Keratinocyte (primary cell): Measurements from ENCODE around the gene WWC2. TPM values are rescaled to one million over a fixed set of nuclear protein-coding genes. Genes with fewer than 3 reads are reported as not detected.

Source experiments
- DNase-seq: peaks from one replicate; pipeline ENCODE4 v3.0.0-alpha.2; 2011; ENCODE audit warnings: low read depth, missing footprints, low spot score
- FAIRE-seq: peaks from 2 replicates; lab custom pipeline; 2011; peaks lifted over from hg19 to GRCh38; lab: Jason Lieb, UNC
- H2AFZ ChIP-seq: 2 replicates; pipeline ENCODE4 v1.6.0; 2012; ENCODE audit warnings: low read length, control low read depth, inconsistent platforms; ENCODE audit not compliant: control insufficient read depth
- H3K27ac ChIP-seq: 2 replicates; pipeline ENCODE4 v1.5.1; 2011; ENCODE audit warnings: low read length; ENCODE audit not compliant: control insufficient read depth, insufficient read depth
- H3K27me3 ChIP-seq: 3 replicates; pipeline ENCODE4 v1.6.0; 2011; ENCODE audit warnings: low read length; ENCODE audit not compliant: control insufficient read depth, insufficient read depth; ENCODE audit errors: extremely low read depth
- H3K36me3 ChIP-seq, 2 experiments: 2 replicates in 1 of 2; 3 replicates in 1 of 2; pipeline ENCODE4 v1.5.1; 2011; ENCODE audit warnings: low read length in 2 of 2, mild to moderate bottlenecking in 1 of 2; ENCODE audit not compliant: control insufficient read depth in 2 of 2, insufficient read depth in 2 of 2; ENCODE audit errors: extremely low read depth in 1 of 2
- H3K4me1 ChIP-seq: 3 replicates; pipeline ENCODE4 v1.5.1; 2011; ENCODE audit warnings: low read length; ENCODE audit not compliant: control insufficient read depth, insufficient read depth; ENCODE audit errors: extremely low read depth
- H3K4me2 ChIP-seq: 3 replicates; pipeline ENCODE4 v1.6.0; 2011; ENCODE audit warnings: low read depth, low read length; ENCODE audit not compliant: control insufficient read depth, insufficient read depth; ENCODE audit errors: extremely low read depth
- H3K4me3 ChIP-seq, 3 experiments: fragments of 200-600 bp in 1 of 3; sonication (generic) in 1 of 3; 2 replicates in 2 of 3; 3 replicates in 1 of 3; pipeline ENCODE4 v1.5.1; 2011 to 2016; ENCODE audit warnings: low read length in 3 of 3, mild to moderate bottlenecking in 3 of 3, control low read depth in 2 of 3, inconsistent platforms in 1 of 3, low read depth in 1 of 3, mixed read lengths in 1 of 3, mixed run types in 1 of 3, moderate library complexity in 1 of 3; ENCODE audit not compliant: control insufficient read depth in 2 of 3, insufficient read depth in 2 of 3; ENCODE audit errors: extremely low read depth in 1 of 3
- H3K79me2 ChIP-seq: 2 replicates; pipeline ENCODE4 v1.6.0; 2012; ENCODE audit warnings: low read length; ENCODE audit not compliant: control insufficient read depth, insufficient read depth
- H3K9ac ChIP-seq: 3 replicates; pipeline ENCODE4 v1.6.0; 2011; ENCODE audit warnings: low read length; ENCODE audit not compliant: control insufficient read depth, insufficient read depth; ENCODE audit errors: extremely low read depth
- H3K9me1 ChIP-seq: 3 replicates; pipeline ENCODE4 v1.6.0; 2011; ENCODE audit warnings: low read length; ENCODE audit not compliant: control insufficient read depth, insufficient read depth; ENCODE audit errors: extremely low read depth
- H3K9me3 ChIP-seq: 2 replicates; pipeline ENCODE4 v1.5.1; 2012; ENCODE audit warnings: low read depth, low read length; ENCODE audit not compliant: control insufficient read depth
- H4K20me1 ChIP-seq: 3 replicates; pipeline ENCODE4 v1.6.0; 2011; ENCODE audit warnings: low read length; ENCODE audit not compliant: control insufficient read depth, insufficient read depth; ENCODE audit errors: extremely low read depth
- EZH2 ChIP-seq: IDR thresholded peaks from one replicate; pipeline ENCODE4 v1.6.1; 2012; ENCODE audit warnings: inconsistent platforms, mild to moderate bottlenecking, low read length, moderate library complexity
- dilution Hi-C: fragments of 300-500 bp; cut with MboI; formaldehyde crosslinking; loops from one replicate; pipeline ENCODE4 v1.7.0; 2020; ENCODE audit warnings: low sequenced_read_pairs; ENCODE audit not compliant: extremely low pct_ligation_motif_present
- polyA plus RNA-seq, 5 experiments: library from polyadenylated mRNA; depleted of rRNA in 3 of 5; stranded (reverse) in 3 of 5; stranded (forward) in 1 of 5; unstranded in 1 of 5; fragments of >200 nt; gene quantifications; 1 replicate in 1 of 5; 2 replicates in 3 of 5; 3 replicates in 1 of 5; pipeline versions ENCODE4 v1.2.1 to v1.2.3, GENCODE V29; 2011 to 2012; ENCODE audit warnings: missing spikeins in 2 of 5, low read depth in 1 of 5, low replicate concordance in 1 of 5
- TF ChIP-seq, protein P1 (sequence below), 3 experiments: IDR thresholded peaks in 1 of 3; conservative IDR thresholded peaks in 1 of 3; optimal IDR thresholded peaks in 1 of 3; 2 replicates in 2 of 3; 3 replicates in 1 of 3; pipeline versions ENCODE3 to v1.5.1; 2011; ENCODE audit warnings: low read length in 3 of 3, mild to moderate bottlenecking in 3 of 3, moderate library complexity in 2 of 3, control low read depth in 1 of 3, inconsistent platforms in 1 of 3; ENCODE audit not compliant: insufficient read depth in 2 of 3; ENCODE audit errors: extremely low read depth in 1 of 3

The WWC2 gene
- polyA plus RNA-seq, 1 donor (not counting 4 experiments of a cell fraction or from before 2014, with no cell fraction given) = 15.4 TPM

DNA sequence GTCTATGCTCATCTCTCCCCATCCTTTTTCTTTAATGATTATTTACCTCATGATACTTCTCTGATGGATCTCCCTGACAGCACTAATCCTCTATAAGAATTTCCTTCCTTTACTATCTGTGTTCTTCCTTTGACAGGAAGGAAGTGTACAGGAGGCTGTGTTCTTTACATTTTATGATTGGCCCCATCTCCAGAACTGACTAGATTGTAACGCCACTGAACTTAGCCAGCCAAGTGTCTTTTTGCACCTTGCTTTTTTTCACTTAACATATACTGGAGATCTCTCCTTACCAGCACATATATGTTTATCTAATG lies 3.9 kb upstream of the WWC2 start:
- H3K9me3 ChIP-seq = no peaks in the 10 kb centered on the region
- dilution Hi-C loops = no loop called here
- H3K27me3 ChIP-seq = no peaks in the 10 kb centered on the region
- no peak overlapping the region for H3K27ac ChIP-seq
- no peaks in the 10 kb centered on the region for H3K36me3 ChIP-seq
- H3K9ac ChIP-seq = no peak overlapping the region
- H4K20me1 ChIP-seq = no peaks in the 10 kb centered on the region
- peaks cover 14% of the 10 kb centered on the region for H3K4me1 ChIP-seq
- H3K4me2 ChIP-seq = peak overlapping the region; percentile 51
- DNase-seq (no peak), FAIRE-seq (no peak)
- no peak for TF ChIP-seq EZH2
- TF ChIP-seq, protein P1, sequence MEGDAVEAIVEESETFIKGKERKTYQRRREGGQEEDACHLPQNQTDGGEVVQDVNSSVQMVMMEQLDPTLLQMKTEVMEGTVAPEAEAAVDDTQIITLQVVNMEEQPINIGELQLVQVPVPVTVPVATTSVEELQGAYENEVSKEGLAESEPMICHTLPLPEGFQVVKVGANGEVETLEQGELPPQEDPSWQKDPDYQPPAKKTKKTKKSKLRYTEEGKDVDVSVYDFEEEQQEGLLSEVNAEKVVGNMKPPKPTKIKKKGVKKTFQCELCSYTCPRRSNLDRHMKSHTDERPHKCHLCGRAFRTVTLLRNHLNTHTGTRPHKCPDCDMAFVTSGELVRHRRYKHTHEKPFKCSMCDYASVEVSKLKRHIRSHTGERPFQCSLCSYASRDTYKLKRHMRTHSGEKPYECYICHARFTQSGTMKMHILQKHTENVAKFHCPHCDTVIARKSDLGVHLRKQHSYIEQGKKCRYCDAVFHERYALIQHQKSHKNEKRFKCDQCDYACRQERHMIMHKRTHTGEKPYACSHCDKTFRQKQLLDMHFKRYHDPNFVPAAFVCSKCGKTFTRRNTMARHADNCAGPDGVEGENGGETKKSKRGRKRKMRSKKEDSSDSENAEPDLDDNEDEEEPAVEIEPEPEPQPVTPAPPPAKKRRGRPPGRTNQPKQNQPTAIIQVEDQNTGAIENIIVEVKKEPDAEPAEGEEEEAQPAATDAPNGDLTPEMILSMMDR (optimal IDR thresholded peaks at IDR 0.05 in 1 of 3, IDR thresholded peaks at IDR 0.05 in 1 of 3, conservative IDR thresholded peaks at IDR 0.05 in 1 of 3; ENCODE audit: extremely low read depth in 1 of 3, insufficient read depth in 2 of 3, low read length in 3 of 3) = no peak
- H2AFZ ChIP-seq = peak overlapping the region; percentile 60
- H3K4me3 ChIP-seq = no peak overlapping the region
- H3K9me1 ChIP-seq = no peaks in the 10 kb centered on the region
- H3K79me2 ChIP-seq = peaks cover 10% of the 10 kb centered on the region

DNA sequence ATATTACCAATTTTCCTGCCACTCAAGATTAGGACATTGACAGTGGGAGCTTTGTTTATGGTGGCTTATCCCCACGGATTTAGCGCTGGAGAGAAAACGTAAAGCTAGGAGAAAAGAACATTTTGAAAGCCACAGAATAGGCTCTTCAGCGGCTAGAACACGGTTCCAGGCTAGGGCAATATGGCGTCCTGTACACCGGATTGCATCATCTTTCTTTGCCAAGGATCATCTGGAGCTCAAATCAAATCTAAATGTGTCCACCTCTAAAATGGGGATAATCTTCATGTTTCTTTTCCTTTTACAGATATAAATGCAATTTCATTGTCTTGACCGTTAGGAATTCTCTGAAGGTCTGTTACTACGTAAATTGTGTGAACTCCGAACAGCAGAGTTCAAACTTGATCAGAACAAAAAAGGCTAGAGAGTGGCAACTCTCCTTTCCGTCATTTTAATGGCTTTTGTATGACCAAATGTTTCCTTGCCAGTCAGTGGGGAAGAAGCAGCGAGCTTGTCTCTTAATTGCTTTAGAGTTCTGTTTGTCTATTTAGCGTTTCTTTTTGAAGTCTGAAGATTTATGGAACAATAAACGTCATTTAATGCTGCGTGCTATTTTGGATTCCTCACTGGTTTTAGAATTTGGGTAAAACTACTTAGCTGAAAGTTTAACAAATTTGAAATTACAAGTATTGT lies 2.6 kb upstream of the WWC2 start:
- TF ChIP-seq, protein P1 (optimal IDR thresholded peaks at IDR 0.05 in 1 of 3, IDR thresholded peaks at IDR 0.05 in 1 of 3, conservative IDR thresholded peaks at IDR 0.05 in 1 of 3; ENCODE audit: extremely low read depth in 1 of 3, insufficient read depth in 2 of 3, low read length in 3 of 3) = no peak
- no peak for TF ChIP-seq EZH2
- Histone ChIP-seq H3K27ac (no peak overlapping the region), H3K4me3 (no peak overlapping the region), H3K4me2 (no peak overlapping the region), H3K9me3 (no peaks in the 10 kb centered on the region), H2AFZ (no peak overlapping the region), H3K9ac (no peak overlapping the region), H3K27me3 (no peaks in the 10 kb centered on the region), H4K20me1 (no peaks in the 10 kb centered on the region), H3K9me1 (no peaks in the 10 kb centered on the region), H3K36me3 (no peaks in the 10 kb centered on the region), H3K79me2 (peaks cover 22% of the 10 kb centered on the region), H3K4me1 (peaks cover 14% of the 10 kb centered on the region)
- DNase-seq (no peak), FAIRE-seq (no peak)
- dilution Hi-C loops = no loop called here
